ENCODE measurements around the gene DESI1. TPM values are rescaled to one million over a fixed set of nuclear protein-coding genes. Genes with fewer than 3 reads are reported as not detected.

Gene DESI1
- total RNA-seq, 1 donor from 2014 or later = 41.6 TPM

Other genes with a start within 250 kb of the DESI1 start
- gene TEF, start 239.1 kb downstream of the DESI1 start, total RNA-seq = 23.5 TPM
- gene TOB2, start 174.2 kb downstream of the DESI1 start, total RNA-seq = 68.0 TPM
- gene PHF5A, start 152.4 kb downstream of the DESI1 start, total RNA-seq = 25.5 TPM
- 810 TPM for gene ACO2, start 151.9 kb downstream of the DESI1 start, total RNA-seq
- gene POLR3H, start 76.6 kb downstream of the DESI1 start, total RNA-seq = 20.1 TPM
- 265 TPM for gene CSDC2, start 60.0 kb downstream of the DESI1 start, total RNA-seq
- gene PMM1, start 31.2 kb downstream of the DESI1 start, total RNA-seq = 16.2 TPM
- 172 TPM for gene XRCC6, start 252 bp upstream of the DESI1 start, total RNA-seq
- 216 TPM for gene SNU13, start 67.8 kb upstream of the DESI1 start, total RNA-seq
- gene MEI1, start 78.5 kb upstream of the DESI1 start, total RNA-seq = 0.41 TPM
- gene CCDC134, start 179.6 kb upstream of the DESI1 start, total RNA-seq = 4.1 TPM
- gene SREBF2, start 212.1 kb upstream of the DESI1 start, total RNA-seq = 75.5 TPM

Measured in Right ventricle myocardium inferior (tissue), 1 donor.